ENCODE results near the gene ETV7.

The ETV7 gene

DNA sequence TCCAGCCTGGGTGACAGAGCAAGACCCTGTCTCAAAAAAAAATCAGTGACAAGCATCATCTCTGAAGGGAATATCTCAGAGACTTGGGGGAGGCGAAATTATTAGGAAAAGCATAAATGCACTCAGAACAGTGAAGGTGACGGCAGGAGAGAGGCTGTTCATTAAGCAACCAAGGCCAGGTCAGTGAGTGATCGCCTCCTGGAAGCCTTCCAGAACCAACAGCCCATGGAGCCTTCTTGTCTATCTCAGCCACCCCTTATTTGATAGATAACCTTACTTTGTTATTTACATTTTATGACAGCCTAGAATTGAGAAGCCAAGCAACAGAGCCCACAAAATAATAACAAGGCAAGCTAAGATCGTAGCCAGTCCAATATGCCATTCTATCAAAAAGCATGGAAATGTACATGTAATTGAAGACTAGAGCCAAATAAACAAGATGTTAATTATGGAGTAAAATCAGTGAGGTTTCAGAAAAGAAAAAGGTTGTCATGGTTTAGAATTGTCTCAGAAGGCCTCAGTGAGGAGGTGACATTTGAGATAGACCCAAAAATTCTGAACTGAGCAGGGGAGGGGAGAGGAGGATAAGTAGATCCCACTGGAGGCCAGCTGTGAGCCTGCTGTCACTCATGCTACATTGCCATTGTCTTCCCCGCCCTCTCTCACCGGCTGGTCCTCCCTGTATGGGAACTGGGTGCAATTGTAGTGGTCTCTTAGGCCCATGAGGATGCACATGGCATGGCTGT lies 68.6 kb downstream of the ETV7 start:
- no peak for DNase-seq

DNA sequence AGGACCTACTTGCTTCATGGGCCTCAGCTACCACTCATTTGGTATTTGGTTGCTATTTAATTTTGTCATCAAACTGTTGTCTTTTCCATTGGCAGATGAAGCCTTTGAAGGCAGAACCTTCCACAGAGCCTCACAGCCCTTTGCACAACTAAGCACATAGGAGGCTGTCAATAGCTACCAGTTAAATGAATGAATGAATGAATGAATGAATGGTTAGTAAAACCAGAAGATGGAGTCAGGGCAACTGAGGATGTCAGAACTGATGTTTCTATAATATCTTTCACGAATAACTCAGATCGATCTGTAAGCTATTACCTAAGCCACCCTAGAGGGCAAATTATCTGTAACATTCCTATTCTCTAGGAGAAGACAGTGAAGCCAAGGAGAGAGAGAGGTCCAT lies 69.8 kb downstream of the ETV7 start:
- DNase-seq = no peak

Measured in EL (cell line).